Stimulated activated naive CD4-positive, alpha-beta T cell treated with Interleukin-2 at 50 U/mL for 16 hours (primary cell): ENCODE measurements around the gene TGFB2.

Source experiments
- DNase-seq: peaks from one replicate; lab custom pipeline; 2025; lab: John Stamatoyannopoulos, UW

Gene TGFB2

DNA sequence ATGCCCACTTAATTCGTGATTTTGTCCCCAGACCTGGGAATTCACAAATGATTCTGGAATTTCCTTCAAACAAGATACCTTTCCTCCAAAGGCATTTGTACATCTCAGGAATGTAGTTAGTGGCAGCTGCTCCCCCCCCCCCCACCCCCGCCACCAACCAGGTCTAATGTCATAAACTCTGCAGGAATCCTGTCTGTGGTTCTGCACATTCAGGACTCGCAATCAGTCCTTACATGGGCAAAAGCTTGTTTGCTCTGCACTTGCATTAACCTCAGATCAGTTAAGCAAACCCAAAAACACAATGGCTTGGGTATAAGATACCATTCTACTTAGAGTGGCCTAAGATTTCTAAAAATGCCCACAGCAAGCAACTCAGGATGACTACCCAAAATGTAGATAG is 143.8 kb downstream of the TGFB2 start:
- no peak for DNase-seq

DNA sequence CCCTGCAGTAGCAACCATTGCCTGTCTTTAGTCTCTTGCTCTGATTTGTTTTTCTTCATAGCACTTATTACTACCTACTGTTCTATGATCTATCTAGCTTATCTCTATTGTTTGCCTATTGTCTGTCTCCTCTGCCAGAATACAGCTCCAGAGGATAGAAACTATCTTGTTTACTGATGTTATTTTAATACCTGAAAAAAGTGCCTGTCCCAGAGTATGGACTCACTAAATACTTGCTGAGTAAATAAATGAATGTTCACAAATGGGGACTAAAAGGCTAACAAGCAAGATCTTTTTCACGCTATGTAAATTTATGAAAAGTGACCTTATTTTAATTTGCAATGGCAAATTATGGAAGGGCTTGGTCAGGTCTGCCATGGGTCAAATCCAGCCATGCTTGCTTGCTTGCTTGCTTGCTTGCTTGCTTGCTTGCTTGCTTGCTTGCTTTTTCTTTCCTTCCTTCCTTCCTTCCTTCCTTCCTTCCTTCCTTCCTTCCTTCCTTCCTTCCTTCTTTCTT is 145.3 kb downstream of the TGFB2 start:
- no peak for DNase-seq

DNA sequence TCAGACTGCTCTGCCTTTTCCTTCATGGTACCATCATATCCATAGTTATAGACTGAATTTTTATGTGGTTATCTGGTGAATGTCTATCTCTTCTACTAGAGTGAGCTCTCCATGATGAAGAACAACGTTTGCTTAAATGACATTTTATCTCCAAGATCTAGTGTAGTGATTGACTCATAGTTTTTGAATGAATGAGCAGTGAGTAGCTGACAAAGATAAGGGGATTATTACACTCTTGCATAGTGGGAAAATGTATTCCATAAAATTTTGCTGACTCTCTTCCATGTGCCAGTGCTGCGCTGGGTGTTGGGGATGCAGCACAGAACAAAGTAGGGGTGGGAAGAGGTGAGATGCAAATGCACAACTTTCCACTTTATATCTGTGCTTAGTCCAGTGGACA is 147.7 kb downstream of the TGFB2 start:
- no peak for DNase-seq

DNA sequence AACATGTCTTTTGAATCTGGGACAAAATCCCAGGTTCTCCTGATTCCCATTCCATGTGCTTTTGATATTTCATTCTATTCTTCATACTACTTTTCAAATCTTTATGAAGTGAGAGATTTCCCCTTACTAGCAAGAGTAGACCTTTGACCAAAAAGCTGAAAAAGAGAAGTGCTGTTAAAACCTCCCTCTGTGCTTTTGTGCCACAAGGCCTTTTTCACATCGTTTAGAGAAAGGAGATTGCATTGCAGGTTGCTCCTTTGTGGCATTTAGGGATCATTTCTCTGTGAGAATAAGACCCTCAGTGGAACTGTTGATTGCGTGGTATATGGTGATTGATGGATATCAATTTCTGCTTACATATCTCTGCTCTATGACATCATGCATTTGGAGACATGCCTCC is 148.8 kb downstream of the TGFB2 start:
- DNase-seq, result no peak
